ENCODE data around the gene TAF3. TPM values are rescaled to one million over a fixed set of nuclear protein-coding genes. Genes with fewer than 3 reads are reported as not detected.

Gene TAF3
- total RNA-seq, 4 donors from 2014 or later = 2.9 to 17.5 (median 5.1) TPM

- H3K4me1 ChIP-seq = peaks cover 0 to 6% of the 10 kb centered on the region in 2 donors
- intact Hi-C loops (cut with DNase I; ENCODE audit: low total_unique reads) = no loop called here
- no peak overlapping the region for H3K27ac ChIP-seq
- no peaks in the 10 kb centered on the region for H3K9me3 ChIP-seq
- TF ChIP-seq CTCF (IDR thresholded peaks at IDR 0.05) (no peak), POLR2A (IDR thresholded peaks at IDR 0.05) (no peak)
- no peaks in the 10 kb centered on the region for H3K27me3 ChIP-seq
- no peaks in the 10 kb centered on the region for H3K36me3 ChIP-seq
- no peak overlapping the region for H3K4me3 ChIP-seq
- DNase-seq = no peak
Measured at GRCh38 chr10:7792541-7792940, 25.8 kb upstream of the TAF3 start.

GRCh38 chr10:7794251-7795026 lies 23.9 kb upstream of the TAF3 start:
- no peak for TF ChIP-seq CTCF (IDR thresholded peaks at IDR 0.05)
- no peak for TF ChIP-seq POLR2A (IDR thresholded peaks at IDR 0.05)
- Histone ChIP-seq H3K36me3 (no peaks in the 10 kb centered on the region), H3K4me3 (no peak overlapping the region), H3K27me3 (no peaks in the 10 kb centered on the region), H3K27ac (no peak overlapping the region), H3K4me1 (peaks cover 0 to 6% of the 10 kb centered on the region in 2 donors), H3K9me3 (no peaks in the 10 kb centered on the region)
- intact Hi-C loops (cut with DNase I; ENCODE audit: low total_unique reads) = no loop called here
- no peak for DNase-seq

GRCh38 chr10:7795605-7796004 lies 22.7 kb upstream of the TAF3 start:
- no peak for TF ChIP-seq POLR2A (IDR thresholded peaks at IDR 0.05)
- TF ChIP-seq CTCF (IDR thresholded peaks at IDR 0.05) = no peak
- intact Hi-C loops (cut with DNase I; ENCODE audit: low total_unique reads) = no loop called here

GRCh38 chr10:7797582-7797981 lies 20.7 kb upstream of the TAF3 start:
- H3K36me3 ChIP-seq = no peaks in the 10 kb centered on the region
- no peak overlapping the region for H3K27ac ChIP-seq
- no peak for DNase-seq
- intact Hi-C loops (cut with DNase I; ENCODE audit: low total_unique reads) = no loop called here
- no peaks in the 10 kb centered on the region for H3K4me1 ChIP-seq
- no peak overlapping the region for H3K4me3 ChIP-seq
- TF ChIP-seq CTCF (IDR thresholded peaks at IDR 0.05) = no peak
- no peak for TF ChIP-seq POLR2A (IDR thresholded peaks at IDR 0.05)
- H3K27me3 ChIP-seq = no peaks in the 10 kb centered on the region
- no peaks in the 10 kb centered on the region for H3K9me3 ChIP-seq

More at GRCh38 chr10:7795605-7796004, 22.7 kb upstream of the TAF3 start:
- peaks cover 0 to 3% of the 10 kb centered on the region in 2 donors for H3K4me1 ChIP-seq
- no peak for DNase-seq
- no peak overlapping the region for H3K4me3 ChIP-seq
- no peak overlapping the region for H3K27ac ChIP-seq
- H3K9me3 ChIP-seq = no peaks in the 10 kb centered on the region
- no peaks in the 10 kb centered on the region for H3K27me3 ChIP-seq
- no peaks in the 10 kb centered on the region for H3K36me3 ChIP-seq

- TF ChIP-seq POLR2A (IDR thresholded peaks at IDR 0.05) (no peak), CTCF (IDR thresholded peaks at IDR 0.05) (no peak)
- Histone ChIP-seq H3K36me3 (no peaks in the 10 kb centered on the region), H3K4me3 (no peak overlapping the region), H3K27ac (no peak overlapping the region), H3K9me3 (no peaks in the 10 kb centered on the region), H3K4me1 (no peaks in the 10 kb centered on the region), H3K27me3 (no peaks in the 10 kb centered on the region)
- intact Hi-C loops (cut with DNase I; ENCODE audit: low total_unique reads) = no loop called here
- no peak for DNase-seq
Measured at GRCh38 chr10:7802606-7803005, 15.7 kb upstream of the TAF3 start.

Measured in uterus (tissue), 4 donors.